H9 (cell line): ENCODE data around the gene FKBP1C. TPM values are rescaled to one million over a fixed set of nuclear protein-coding genes. Genes with fewer than 3 reads are reported as not detected.

Experiments
- DNase-seq: peaks from one replicate; pipeline ENCODE4 v3.0.0-alpha.2; 2017
- H2AFZ ChIP-seq: one replicate; pipeline ENCODE4 v1.6.1; 2013; ENCODE audit warnings: mild to moderate bottlenecking, low read length, control low read depth, moderate library complexity
- H2AK5ac ChIP-seq: 2 replicates; pipeline ENCODE4 v1.6.1; 2013; ENCODE audit warnings: low read length, control low read depth, mixed read lengths; ENCODE audit not compliant: insufficient read length
- H2BK120ac ChIP-seq: one replicate; pipeline ENCODE4 v1.6.1; 2013; ENCODE audit warnings: low read depth, mild to moderate bottlenecking, low read length, control low read depth, inconsistent platforms; ENCODE audit not compliant: poor library complexity, severe bottlenecking
- H2BK12ac ChIP-seq: 2 replicates; pipeline ENCODE4 v1.6.1; 2013; ENCODE audit warnings: low read length, control low read depth, mixed read lengths, low read depth; ENCODE audit not compliant: insufficient read length
- H2BK15ac ChIP-seq: 2 replicates; pipeline ENCODE4 v1.6.1; 2013; ENCODE audit warnings: low read depth, low read length, control low read depth
- H2BK20ac ChIP-seq: one replicate; pipeline ENCODE4 v1.6.1; 2013; ENCODE audit warnings: low read depth, mild to moderate bottlenecking, low read length, control low read depth, inconsistent platforms; ENCODE audit not compliant: poor library complexity, severe bottlenecking
- H2BK5ac ChIP-seq: 2 replicates; pipeline ENCODE4 v1.6.1; 2013; ENCODE audit warnings: low read length, control low read depth, mixed read lengths; ENCODE audit not compliant: insufficient read length
- H3K14ac ChIP-seq: 2 replicates; pipeline ENCODE4 v1.6.1; 2013; ENCODE audit warnings: low read length, control low read depth; ENCODE audit not compliant: insufficient read depth
- H3K18ac ChIP-seq: 2 replicates; pipeline ENCODE4 v1.6.1; 2013; ENCODE audit warnings: low read depth, mild to moderate bottlenecking, mixed read lengths, low read length, control low read depth; ENCODE audit not compliant: insufficient read length
- H3K23ac ChIP-seq: 2 replicates; pipeline ENCODE4 v1.6.1; 2013; ENCODE audit warnings: low read length, control low read depth, mixed read lengths, low read depth; ENCODE audit not compliant: insufficient read length
- H3K23me2 ChIP-seq: 2 replicates; pipeline ENCODE4 v1.6.1; 2013; ENCODE audit warnings: low read depth, mild to moderate bottlenecking, mixed read lengths, low read length, control low read depth; ENCODE audit not compliant: insufficient read length, poor library complexity, severe bottlenecking
- H3K27ac ChIP-seq: 2 replicates; pipeline ENCODE4 v1.5.1; 2013; ENCODE audit warnings: low read length, control low read depth, mixed read lengths, low read depth; ENCODE audit not compliant: insufficient read length
- H3K27me3 ChIP-seq: 2 replicates; pipeline ENCODE4 v1.6.1; 2013; ENCODE audit warnings: low read length, control low read depth, inconsistent platforms; ENCODE audit not compliant: insufficient read depth
- H3K4ac ChIP-seq: 2 replicates; pipeline ENCODE4 v1.6.1; 2013; ENCODE audit warnings: low read depth, mild to moderate bottlenecking, control low read depth, inconsistent platforms, low read length, moderate library complexity
- H3K4me1 ChIP-seq: 2 replicates; pipeline ENCODE4 v1.6.1; 2013; ENCODE audit warnings: low read length, control low read depth, inconsistent platforms; ENCODE audit not compliant: insufficient read depth
- H3K4me2 ChIP-seq: 2 replicates; pipeline ENCODE4 v1.6.1; 2013; ENCODE audit warnings: low read length, control low read depth, mixed read lengths; ENCODE audit not compliant: insufficient read length, insufficient read depth
- H3K56ac ChIP-seq: 2 replicates; pipeline ENCODE4 v1.6.1; 2013; ENCODE audit warnings: low read depth, mild to moderate bottlenecking, mixed read lengths, low read length, control low read depth; ENCODE audit not compliant: insufficient read length
- H3K79me1 ChIP-seq: 2 replicates; pipeline ENCODE4 v1.6.1; 2013; ENCODE audit warnings: low read depth, mild to moderate bottlenecking, moderate library complexity, low read length, control low read depth, inconsistent platforms; ENCODE audit not compliant: insufficient read depth, poor library complexity, severe bottlenecking
- H3K79me2 ChIP-seq: 2 replicates; pipeline ENCODE4 v1.6.1; 2013; ENCODE audit warnings: low read length, control low read depth, inconsistent platforms; ENCODE audit not compliant: insufficient read depth
- H3K9ac ChIP-seq: 2 replicates; pipeline ENCODE4 v1.6.1; 2013; ENCODE audit warnings: low read length, control low read depth, mixed read lengths; ENCODE audit not compliant: insufficient read length; ENCODE audit errors: extremely low read depth
- H3K9me3 ChIP-seq: one replicate; pipeline ENCODE4 v1.6.1; 2013; ENCODE audit warnings: low read depth, low read length, inconsistent platforms; ENCODE audit not compliant: control insufficient read depth
- H3T11ph ChIP-seq: one replicate; pipeline ENCODE4 v1.6.1; 2013; ENCODE audit warnings: mild to moderate bottlenecking, low read length, control low read depth, inconsistent platforms
- H4K20me1 ChIP-seq: one replicate; pipeline ENCODE4 v1.6.1; 2013; ENCODE audit not compliant: control insufficient read depth, insufficient read length, insufficient read depth
- H4K5ac ChIP-seq: 2 replicates; pipeline ENCODE4 v1.6.1; 2013; ENCODE audit warnings: low read depth, mild to moderate bottlenecking, mixed read lengths, low read length, control low read depth; ENCODE audit not compliant: insufficient read length
- H4K8ac ChIP-seq: replicated peaks from 2 replicates; pipeline ENCODE4 v1.6.1; 2013; ENCODE audit warnings: low read length, control low read depth, mixed read lengths, low read depth; ENCODE audit not compliant: insufficient read length
- H4K91ac ChIP-seq: 2 replicates; pipeline ENCODE4 v1.6.1; 2013; ENCODE audit warnings: low read depth, mild to moderate bottlenecking, moderate library complexity, mixed read lengths, low read length, control low read depth; ENCODE audit not compliant: insufficient read length
- H3K27ac Mint-ChIP-seq, 3 experiments: 2 replicates in 2 of 3; 3 replicates in 1 of 3; pipeline ENCODE4 v1.8.0; 2020 to 2021; ENCODE audit warnings: mixed read lengths in 3 of 3, mild to moderate bottlenecking in 1 of 3, moderate library complexity in 1 of 3
- H3K27me3 Mint-ChIP-seq: 2 replicates; pipeline ENCODE4 v1.8.0; 2021; ENCODE audit warnings: low read depth, mild to moderate bottlenecking, moderate library complexity, mixed read lengths
- H3K36me3 Mint-ChIP-seq, 3 experiments: 2 replicates in 2 of 3; 3 replicates in 1 of 3; pipeline ENCODE4 v1.8.0; 2020 to 2021; ENCODE audit warnings: low read depth in 3 of 3, mixed read lengths in 3 of 3; ENCODE audit not compliant: insufficient read depth in 1 of 3
- H3K4me1 Mint-ChIP-seq, 2 experiments: 2 replicates each; pipeline ENCODE4 v1.8.0; 2020; ENCODE audit warnings: mixed read lengths in 2 of 2
- H3K4me3 Mint-ChIP-seq, 2 experiments: 2 replicates in 1 of 2; 3 replicates in 1 of 2; pipeline ENCODE4 v1.8.0; 2020 to 2021; ENCODE audit warnings: mild to moderate bottlenecking in 2 of 2, mixed read lengths in 2 of 2, moderate library complexity in 1 of 2
- H3K9me3 Mint-ChIP-seq, 2 experiments: 2 replicates in 1 of 2; 3 replicates in 1 of 2; pipeline ENCODE4 v1.8.0; 2020; ENCODE audit warnings: mild to moderate bottlenecking in 2 of 2, mixed read lengths in 2 of 2, moderate library complexity in 1 of 2
- total RNA-seq: library from RNA; stranded (reverse); gene quantifications from 2 replicates; pipeline ENCODE4 v1.2.1, GENCODE V29; 2021
- TF ChIP-seq, protein P1 (sequence below): fragments of 200-600 bp; sonication (generic); conservative IDR thresholded peaks from 3 replicates; pipeline ENCODE4 v1.8.0; 2021; ENCODE audit warnings: antibody characterized with exemption, mild to moderate bottlenecking

Gene FKBP1C
- total RNA-seq, 1 experiment from 2014 or later = 0.52 TPM

DNA sequence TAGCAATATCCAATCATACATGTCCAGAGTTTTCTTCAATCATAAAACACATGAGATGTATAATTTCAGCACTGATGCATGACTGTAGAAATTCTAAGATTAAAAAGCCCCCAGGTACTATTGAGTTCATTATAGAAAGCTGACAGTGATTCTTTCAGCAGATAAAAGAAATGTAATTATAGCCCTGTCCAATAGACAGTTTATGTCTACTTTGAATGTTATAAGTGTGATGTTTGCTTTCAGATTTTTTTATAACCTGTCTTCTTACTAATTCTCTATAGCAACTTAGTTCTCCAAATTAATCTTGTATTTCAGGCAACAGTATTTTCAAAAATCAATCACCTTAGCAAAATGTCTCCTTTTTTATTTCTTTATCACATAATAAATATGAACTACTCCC lies 13.5 kb upstream of the FKBP1C start:
- Histone ChIP-seq H2BK12ac (no peak overlapping the region), H3K9me3 (peaks cover 3% of the 10 kb centered on the region), H2BK120ac (no peak overlapping the region), H3K27me3 (no peaks in the 10 kb centered on the region), H4K5ac (no peak overlapping the region), H3K14ac (no peak overlapping the region), H3K4me2 (no peak overlapping the region), H3K4ac (no peak overlapping the region), H3K9ac (no peak overlapping the region), H3K79me2 (no peaks in the 10 kb centered on the region), H3K18ac (no peak overlapping the region), H4K91ac (no peak overlapping the region), H3K27ac (no peak overlapping the region), H3T11ph (no peak overlapping the region), H3K79me1 (no peaks in the 10 kb centered on the region), H3K56ac (no peak overlapping the region), H4K20me1 (no peaks in the 10 kb centered on the region), H4K8ac (no peak overlapping the region), H2BK15ac (no peak overlapping the region), H3K23me2 (no peaks in the 10 kb centered on the region), H2AK5ac (no peak overlapping the region), H3K23ac (no peak overlapping the region), H3K4me1 (no peaks in the 10 kb centered on the region), H2BK20ac (no peak overlapping the region), H2BK5ac (no peak overlapping the region), H2AFZ (no peak overlapping the region)
- H3K27me3 Mint-ChIP-seq = no peaks in the 10 kb centered on the region
- TF ChIP-seq, protein P1, sequence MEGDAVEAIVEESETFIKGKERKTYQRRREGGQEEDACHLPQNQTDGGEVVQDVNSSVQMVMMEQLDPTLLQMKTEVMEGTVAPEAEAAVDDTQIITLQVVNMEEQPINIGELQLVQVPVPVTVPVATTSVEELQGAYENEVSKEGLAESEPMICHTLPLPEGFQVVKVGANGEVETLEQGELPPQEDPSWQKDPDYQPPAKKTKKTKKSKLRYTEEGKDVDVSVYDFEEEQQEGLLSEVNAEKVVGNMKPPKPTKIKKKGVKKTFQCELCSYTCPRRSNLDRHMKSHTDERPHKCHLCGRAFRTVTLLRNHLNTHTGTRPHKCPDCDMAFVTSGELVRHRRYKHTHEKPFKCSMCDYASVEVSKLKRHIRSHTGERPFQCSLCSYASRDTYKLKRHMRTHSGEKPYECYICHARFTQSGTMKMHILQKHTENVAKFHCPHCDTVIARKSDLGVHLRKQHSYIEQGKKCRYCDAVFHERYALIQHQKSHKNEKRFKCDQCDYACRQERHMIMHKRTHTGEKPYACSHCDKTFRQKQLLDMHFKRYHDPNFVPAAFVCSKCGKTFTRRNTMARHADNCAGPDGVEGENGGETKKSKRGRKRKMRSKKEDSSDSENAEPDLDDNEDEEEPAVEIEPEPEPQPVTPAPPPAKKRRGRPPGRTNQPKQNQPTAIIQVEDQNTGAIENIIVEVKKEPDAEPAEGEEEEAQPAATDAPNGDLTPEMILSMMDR = no peak
- no peak overlapping the region for H3K27ac Mint-ChIP-seq
- H3K9me3 Mint-ChIP-seq = peaks cover 8 to 11% of the 10 kb centered on the region in 2 experiments
- no peak overlapping the region for H3K4me3 Mint-ChIP-seq
- DNase-seq = no peak
- no peaks in the 10 kb centered on the region for H3K4me1 Mint-ChIP-seq
- peaks cover 0 to 5% (median 0%) of the 10 kb centered on the region in 3 experiments; a peak in 2 of 7 replicates for H3K36me3 Mint-ChIP-seq
